GM18519 (cell line): ENCODE results near the gene AAGAB.

Source experiments
- ATAC-seq: cut with Tn5 transposase; IDR thresholded peaks from one replicate; pipeline ENCODE4 v1.9.1; 2021; ENCODE audit warnings: mild to moderate bottlenecking, moderate library complexity; ENCODE audit not compliant: unreplicated experiment, low FRiP score

The AAGAB gene

GRCh38 chr15:67190326-67190725 lies 64.1 kb downstream of the AAGAB start:
- ATAC-seq, result no peak

GRCh38 chr15:67189326-67190051 lies 65.0 kb downstream of the AAGAB start:
- no peak for ATAC-seq

- ATAC-seq, result no peak
Observed at GRCh38 chr15:67188551-67189218, 65.8 kb downstream of the AAGAB start.

DNA sequence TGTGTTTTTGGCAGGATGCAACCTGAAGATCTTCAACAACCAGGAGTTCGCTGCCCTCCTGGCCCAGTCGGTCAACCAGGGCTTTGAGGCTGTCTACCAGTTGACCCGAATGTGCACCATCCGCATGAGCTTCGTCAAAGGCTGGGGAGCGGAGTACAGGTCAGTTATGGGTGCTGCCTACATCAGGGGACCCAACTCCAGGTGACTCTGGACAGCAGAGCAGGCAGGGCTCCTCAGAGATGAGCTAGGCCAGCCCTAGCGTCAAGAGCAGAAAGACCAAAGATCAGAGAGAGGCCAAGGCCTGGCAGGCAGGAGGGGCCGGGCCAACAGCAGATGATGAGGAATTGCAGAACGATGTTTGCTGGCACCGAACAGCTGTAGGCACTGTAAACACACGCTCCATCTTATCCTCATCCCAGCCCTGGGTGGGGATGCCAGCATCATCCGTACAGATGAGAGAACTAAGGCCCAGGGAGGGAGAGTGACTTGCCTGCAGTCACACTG lies 67.1 kb downstream of the AAGAB start:
- no peak for ATAC-seq

GRCh38 chr15:67186688-67187087 lies 67.8 kb downstream of the AAGAB start:
- ATAC-seq, result no peak

DNA sequence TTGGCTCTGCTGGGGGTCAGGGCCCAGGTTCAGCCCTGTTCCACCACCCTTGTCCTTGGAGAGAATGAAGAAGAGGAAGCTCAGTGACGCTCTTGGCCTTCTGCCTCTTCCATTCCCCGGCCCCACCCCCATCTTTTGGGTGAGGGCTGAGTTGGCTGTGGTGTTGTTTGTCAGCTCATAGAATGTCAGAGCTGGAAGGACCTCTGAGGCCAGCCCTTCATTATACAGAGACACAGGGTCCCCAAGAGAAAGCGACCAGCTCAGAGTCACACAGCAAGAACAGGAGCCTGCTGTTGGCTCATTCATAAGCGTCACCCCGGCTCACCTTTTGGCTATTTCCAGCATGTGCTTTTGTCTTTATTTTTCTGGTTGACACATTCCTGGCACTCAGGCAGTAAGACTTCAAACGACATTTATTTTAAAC lies 68.2 kb downstream of the AAGAB start:
- ATAC-seq, result no peak

DNA sequence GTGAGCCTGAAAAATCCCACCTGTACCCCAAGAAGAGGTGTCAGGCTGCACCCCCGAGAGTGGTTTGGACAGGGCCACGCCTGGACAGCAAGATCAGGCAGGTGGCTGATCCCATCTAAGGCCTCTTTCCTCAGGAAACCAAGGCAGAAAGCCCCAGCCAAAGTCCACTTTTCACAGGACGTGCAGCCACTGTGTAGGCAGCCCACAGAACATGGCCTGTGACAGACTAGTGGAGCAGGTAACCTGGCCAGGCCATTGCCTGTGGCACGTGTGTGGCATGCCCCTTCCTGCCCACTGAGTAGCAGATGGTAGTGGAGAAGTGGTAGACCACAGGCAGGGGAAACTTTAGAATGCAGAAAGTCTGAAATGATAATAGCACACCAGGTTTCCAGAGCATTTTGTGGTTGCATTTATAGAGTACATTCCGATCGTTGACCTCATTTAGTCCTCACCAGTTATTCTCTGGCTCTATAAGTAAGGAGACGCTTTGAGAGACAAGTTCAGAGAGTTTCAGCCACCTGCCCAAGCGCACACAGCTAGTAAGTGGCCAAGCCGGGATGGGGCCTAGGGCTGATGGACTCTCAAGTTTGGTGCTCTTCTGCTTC lies 68.7 kb downstream of the AAGAB start:
- ATAC-seq, result no peak

- ATAC-seq, result no peak
Observed at GRCh38 chr15:67185051-67185450, 69.4 kb downstream of the AAGAB start.

- ATAC-seq, result no peak
Observed at GRCh38 chr15:67184208-67184925, 70.1 kb downstream of the AAGAB start.

DNA sequence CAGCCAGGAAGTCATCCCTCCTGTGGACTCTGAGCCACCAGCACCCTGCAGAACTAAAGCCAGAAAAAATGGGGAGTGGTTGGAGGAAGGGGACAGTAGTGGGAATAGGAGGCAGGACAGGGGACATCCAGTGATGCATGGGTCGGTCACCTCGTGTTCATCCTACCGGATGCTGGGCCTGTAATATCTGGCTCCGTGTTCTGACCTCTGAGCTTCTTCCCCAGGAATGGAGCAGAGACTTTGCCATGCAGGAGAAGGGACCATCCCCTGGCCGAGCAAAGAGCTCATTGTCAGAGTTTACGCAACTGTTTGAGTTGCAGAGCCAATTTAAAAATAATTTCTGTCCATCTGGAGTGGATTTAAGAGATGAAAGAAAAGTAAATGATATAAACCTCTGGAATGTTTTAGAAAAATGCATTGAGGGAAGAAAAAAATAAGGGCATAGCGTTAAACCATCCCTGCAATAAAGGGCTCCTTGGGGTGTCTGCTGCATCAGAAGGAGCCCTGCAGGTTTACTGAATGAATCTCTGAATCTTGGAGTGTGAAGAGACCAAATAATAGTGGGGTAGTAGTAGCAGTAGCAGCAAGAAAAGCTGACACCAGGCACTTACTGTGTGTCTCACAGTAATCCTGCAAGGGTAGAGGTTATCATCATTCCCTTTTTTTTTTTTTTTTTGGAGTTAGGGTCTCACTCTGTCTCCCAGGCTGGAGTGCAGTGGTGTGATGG lies 70.9 kb downstream of the AAGAB start:
- no peak for ATAC-seq

GRCh38 chr15:67181221-67181639 lies 73.2 kb downstream of the AAGAB start:
- ATAC-seq, result no peak

DNA sequence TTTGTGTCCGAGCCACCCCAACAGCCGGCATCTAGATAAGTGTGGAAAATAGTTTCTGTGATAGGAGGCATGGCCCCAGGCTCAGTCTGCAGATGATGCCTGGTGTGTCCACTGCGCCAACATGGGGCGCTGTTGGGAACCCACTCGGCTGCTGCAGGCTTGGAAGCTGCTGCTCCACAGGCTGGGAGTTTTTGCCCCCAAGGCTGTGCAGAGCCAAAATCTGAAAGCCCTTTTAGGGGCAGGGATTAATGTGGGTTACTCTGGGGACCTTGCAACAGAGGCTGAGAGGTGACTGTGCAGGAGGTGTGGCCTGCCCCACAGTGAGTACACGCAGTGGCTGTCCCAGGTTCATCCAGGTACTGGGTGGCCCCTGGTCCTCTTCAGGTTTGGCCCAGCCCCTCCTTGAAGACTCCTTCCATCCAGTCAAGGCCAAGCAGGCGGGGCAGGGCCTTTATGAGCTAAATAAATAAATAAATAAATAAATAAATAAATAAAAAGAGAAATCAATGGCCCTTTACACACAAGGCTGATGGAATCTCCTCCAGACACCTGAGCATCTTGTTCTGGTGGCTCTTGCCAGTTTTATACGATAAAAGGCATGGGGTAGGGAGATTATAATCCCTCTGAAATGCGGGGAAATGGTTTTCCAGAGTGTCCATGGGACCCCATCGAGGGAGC lies 73.8 kb downstream of the AAGAB start:
- ATAC-seq, result no peak

DNA sequence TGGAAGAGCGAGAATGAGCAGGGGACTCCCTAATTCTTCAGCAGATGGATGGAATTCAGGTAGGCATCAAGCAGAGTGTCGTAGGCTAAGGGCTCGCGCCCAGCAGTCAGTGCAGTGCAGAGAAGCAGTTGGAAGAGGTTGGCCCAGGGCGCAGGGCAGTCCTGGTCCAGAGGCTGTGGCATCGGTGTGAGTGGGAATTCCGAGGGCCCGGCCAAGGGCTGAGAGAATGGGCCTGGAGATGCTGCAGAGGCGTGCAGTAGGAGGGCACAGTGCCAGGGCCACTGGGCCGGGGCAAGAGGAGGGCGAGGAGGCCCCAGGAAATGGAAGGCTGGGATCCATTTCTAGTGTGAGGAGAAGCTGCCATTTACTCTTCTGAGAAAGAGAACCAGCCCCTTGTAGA lies 74.4 kb downstream of the AAGAB start:
- no peak for ATAC-seq

GRCh38 chr15:67179411-67179995 lies 75.0 kb downstream of the AAGAB start:
- ATAC-seq, result no peak

GRCh38 chr15:67178569-67179210 lies 75.8 kb downstream of the AAGAB start:
- ATAC-seq, result no peak

DNA sequence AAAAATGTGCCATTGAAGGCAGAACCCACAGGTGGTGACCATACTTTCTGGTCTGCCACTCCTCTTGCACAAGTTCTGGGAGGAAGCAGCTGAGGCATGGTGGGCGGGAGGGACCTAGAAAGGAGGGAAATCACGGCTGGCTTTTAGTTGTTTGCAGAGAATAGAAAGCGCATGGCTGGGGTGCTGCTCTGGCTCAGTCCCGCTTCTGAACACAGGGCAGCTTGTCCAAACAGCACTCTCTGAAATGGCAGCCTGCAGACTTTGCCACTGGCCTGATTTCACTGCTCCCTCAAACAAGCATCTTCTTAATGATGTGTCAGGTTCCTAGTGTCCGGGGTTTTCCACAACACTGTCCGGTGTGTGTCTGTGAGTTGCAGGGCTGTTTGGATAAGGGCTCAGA lies 76.7 kb downstream of the AAGAB start:
- no peak for ATAC-seq

DNA sequence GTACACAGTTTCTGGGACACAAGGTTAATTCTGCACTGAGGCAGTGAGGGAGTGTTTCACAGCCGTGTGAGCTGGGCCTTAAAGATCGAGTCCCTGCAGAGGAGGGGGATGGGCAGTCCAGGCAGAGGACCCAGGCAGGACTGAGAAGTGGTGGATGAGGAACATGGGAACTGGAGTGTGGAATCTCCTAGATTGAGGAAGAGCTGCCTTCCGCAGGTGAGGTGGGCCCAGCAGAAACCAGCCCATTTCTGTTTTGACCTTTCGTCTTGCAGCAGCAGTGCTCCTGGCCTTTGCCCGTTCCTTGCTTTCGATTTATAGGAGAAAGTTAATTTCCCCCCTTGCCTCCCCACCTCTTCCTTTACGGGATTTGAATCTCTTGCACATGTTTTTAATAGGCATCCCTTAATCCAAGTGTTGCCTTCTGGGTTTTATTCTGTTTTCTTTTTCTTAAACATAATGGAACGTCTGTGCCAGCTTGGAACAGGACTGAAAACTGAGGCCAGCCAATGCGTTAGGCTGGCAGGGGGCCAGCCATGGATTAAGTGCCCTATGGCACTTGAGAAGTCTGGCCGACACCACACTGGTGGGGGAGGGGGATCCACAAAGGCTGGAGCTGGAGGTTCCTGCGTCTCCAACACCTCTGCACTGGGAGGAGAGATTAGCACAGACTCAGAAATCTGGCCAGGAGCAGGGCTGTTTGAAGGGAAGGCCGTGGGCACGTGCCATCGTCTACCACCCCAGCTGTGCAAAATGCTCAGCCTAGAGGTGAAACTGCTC lies 78.1 kb downstream of the AAGAB start:
- no peak for ATAC-seq

DNA sequence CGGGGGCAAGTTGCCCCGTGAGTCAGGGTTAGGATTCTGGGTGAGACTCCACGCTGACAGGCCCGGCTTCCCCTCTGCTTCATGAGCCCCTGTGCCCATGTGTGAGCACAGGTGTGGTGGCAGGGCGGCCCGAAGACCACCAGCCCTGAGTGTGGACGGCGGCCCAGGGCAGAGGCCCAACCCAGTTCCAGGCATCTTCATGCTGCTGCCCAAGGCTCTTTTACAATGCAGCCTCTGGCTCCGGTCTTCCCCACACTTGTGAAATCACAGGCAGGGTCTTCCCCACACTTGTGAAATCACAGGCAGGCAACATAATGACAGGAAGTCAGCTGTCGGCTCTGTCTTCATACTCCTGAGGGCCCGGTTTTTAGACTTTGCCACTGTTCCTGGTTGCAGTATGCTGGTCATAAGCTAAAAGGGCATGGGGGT lies 78.8 kb downstream of the AAGAB start:
- no peak for ATAC-seq
